ENCODE measurements around the gene ADAM12. TPM values are rescaled to one million over a fixed set of nuclear protein-coding genes. Genes with fewer than 3 reads are reported as not detected.

ADAM12 gene
- total RNA-seq, 4 donors from 2014 or later = 0.26 to 1.6 (median 0.47) TPM; not detected in 1

DNA sequence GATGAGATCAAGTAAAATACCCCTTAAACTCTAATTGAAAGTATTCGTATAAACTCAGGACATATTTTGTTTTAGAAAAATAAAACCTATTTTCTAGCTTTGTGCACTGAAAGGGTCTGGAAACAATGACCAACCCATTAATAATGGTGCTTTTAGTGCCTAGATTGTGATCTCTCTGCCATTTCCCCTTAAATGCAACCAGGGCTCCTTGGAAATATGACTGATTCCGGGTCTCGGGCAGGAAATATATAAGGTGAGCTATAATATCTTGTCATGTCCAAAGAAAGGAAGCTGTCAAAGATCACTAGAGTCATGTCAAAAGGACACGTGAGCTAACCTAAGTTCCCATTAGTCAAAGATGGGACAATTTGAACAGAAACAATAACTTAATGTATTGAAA lies 12.4 kb upstream of the ADAM12 start:
- no peak overlapping the region for H3K4me3 ChIP-seq (ENCODE audit: low read depth, poor library complexity, severe bottlenecking)
- no peak for DNase-seq (ENCODE audit: low spot score in 2 of 2)
- intact Hi-C loops (cut with DNase I; ENCODE audit: low total_unique reads) = no loop called here
- 80 to 84% methylated on average over 4 of the region's 4 CpGs for WGBS, 2 donors
- TF ChIP-seq CTCF (IDR thresholded peaks at IDR 0.05) (no peak), POLR2A (IDR thresholded peaks at IDR 0.05) (no peak)

- intact Hi-C loops (cut with DNase I; ENCODE audit: low total_unique reads) = no loop called here
These were observed 10.6 kb upstream of the ADAM12 start for GRCh38 chr10:126398924-126399323.

DNA sequence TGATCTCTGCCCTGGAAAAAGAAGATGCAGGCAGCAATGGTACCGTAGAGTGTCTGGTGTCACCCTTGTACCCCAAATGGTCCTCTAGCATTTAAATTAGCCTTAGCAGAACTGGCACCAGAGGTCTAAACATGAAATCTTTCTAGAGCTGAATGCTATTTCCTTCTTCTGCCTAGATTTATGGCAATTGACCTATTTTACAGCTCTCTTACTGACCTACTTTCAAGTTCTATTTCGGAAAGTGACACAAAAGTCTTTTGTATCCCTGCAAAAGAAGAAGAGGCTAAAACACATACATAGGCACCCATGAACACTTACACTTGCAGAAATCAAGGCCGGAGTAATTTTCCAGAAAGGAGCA lies 10.1 kb upstream of the ADAM12 start:
- no peak overlapping the region for H3K4me3 ChIP-seq (ENCODE audit: low read depth, poor library complexity, severe bottlenecking)
- TF ChIP-seq CTCF (IDR thresholded peaks at IDR 0.05) (no peak), POLR2A (IDR thresholded peaks at IDR 0.05) (no peak)
- 63 to 82% methylated on average over 3 of the region's 3 CpGs for WGBS, 2 donors
- no peak for DNase-seq (ENCODE audit: low spot score in 2 of 2)
- intact Hi-C loops (cut with DNase I; ENCODE audit: low total_unique reads) = no loop called here

More at GRCh38 chr10:126398924-126399323, 10.6 kb upstream of the ADAM12 start:
- 71 to 73% methylated on average over 4 of the region's 4 CpGs for WGBS, 2 donors
- no peak overlapping the region for H3K4me3 ChIP-seq (ENCODE audit: low read depth, poor library complexity, severe bottlenecking)
- no peak for TF ChIP-seq CTCF (IDR thresholded peaks at IDR 0.05)
- no peak for TF ChIP-seq POLR2A (IDR thresholded peaks at IDR 0.05)
- no peak for DNase-seq (ENCODE audit: low spot score in 2 of 2)

GRCh38 chr10:126397640-126398382 lies 9.5 kb upstream of the ADAM12 start:
- intact Hi-C loops (cut with DNase I; ENCODE audit: low total_unique reads) = no loop called here
- no peak for DNase-seq (ENCODE audit: low spot score in 2 of 2)
- no peak overlapping the region for H3K4me3 ChIP-seq (ENCODE audit: low read depth, poor library complexity, severe bottlenecking)
- 67 to 73% methylated on average over 4 of the region's 4 CpGs for WGBS, 2 donors
- TF ChIP-seq POLR2A (IDR thresholded peaks at IDR 0.05) (no peak), CTCF (IDR thresholded peaks at IDR 0.05) (no peak)

DNA sequence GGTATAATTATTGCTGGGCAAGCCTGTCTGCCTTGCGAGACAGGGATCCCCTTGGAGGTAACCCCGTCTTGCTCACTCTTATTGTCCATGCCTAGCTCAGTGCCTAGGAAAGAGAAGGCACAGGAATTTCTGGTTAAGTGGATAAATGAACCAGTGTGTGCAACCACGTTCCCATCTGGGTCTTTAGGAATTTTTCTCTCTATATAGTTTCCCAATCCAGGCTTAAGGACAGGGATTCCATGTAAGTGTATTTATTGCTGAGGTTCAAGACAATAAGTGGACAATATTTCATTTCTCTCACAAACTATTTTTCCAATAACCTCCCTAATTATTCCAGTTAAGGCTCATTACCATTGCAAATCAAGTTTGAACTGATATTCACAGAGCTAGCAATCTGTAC lies 8.9 kb upstream of the ADAM12 start:
- TF ChIP-seq POLR2A (IDR thresholded peaks at IDR 0.05) (no peak), CTCF (IDR thresholded peaks at IDR 0.05) (no peak)
- intact Hi-C loops (cut with DNase I; ENCODE audit: low total_unique reads) = no loop called here
- no peak for DNase-seq (ENCODE audit: low spot score in 2 of 2)
- H3K4me3 ChIP-seq (ENCODE audit: low read depth, poor library complexity, severe bottlenecking) = no peak overlapping the region
- 86 to 92% methylated on average over 3 of the region's 3 CpGs for WGBS, 2 donors

- H3K4me3 ChIP-seq (ENCODE audit: low read depth, poor library complexity, severe bottlenecking) = no peak overlapping the region
- intact Hi-C loops (cut with DNase I; ENCODE audit: low total_unique reads) = no loop called here
- TF ChIP-seq POLR2A (IDR thresholded peaks at IDR 0.05) (no peak), CTCF (IDR thresholded peaks at IDR 0.05) (no peak)
- WGBS, 2 donors = 87 to 91% methylated on average over 2 of the region's 2 CpGs
- DNase-seq (ENCODE audit: low spot score in 2 of 2) = no peak
These were observed 6.7 kb upstream of the ADAM12 start for GRCh38 chr10:126394948-126395347.
